ENCODE data around the gene KIF1B. TPM values are rescaled to one million over a fixed set of nuclear protein-coding genes. Genes with fewer than 3 reads are reported as not detected.

The KIF1B gene
- total RNA-seq, 4 donors from 2014 or later: 63.1 to 83.8 (median 71.2) TPM

GRCh38 chr1:10207810-10208209, 2.6 kb upstream of the KIF1B start:
- Histone ChIP-seq H3K4me3 (no peak overlapping the region), H3K27me3 (no peaks in the 10 kb centered on the region), H3K4me1 (peaks cover 0 to 22% (median 8%) of the 10 kb centered on the region in 3 donors), H3K27ac (no peak overlapping the region), H3K36me3 (no peaks in the 10 kb centered on the region), H3K9me3 (no peaks in the 10 kb centered on the region)
- ATAC-seq: no peak
- TF ChIP-seq CTCF (IDR thresholded peaks at IDR 0.05) (no peak), POLR2A (IDR thresholded peaks at IDR 0.05) (no peak), EP300 (IDR thresholded peaks at IDR 0.05) (no peak), POLR2AphosphoS5 (IDR thresholded peaks at IDR 0.05) (no peak)
- WGBS, 2 donors (ENCODE audit: low coverage in 1 of 2): 92 to 94% methylated on average over 3 of the region's 3 CpGs

DNA sequence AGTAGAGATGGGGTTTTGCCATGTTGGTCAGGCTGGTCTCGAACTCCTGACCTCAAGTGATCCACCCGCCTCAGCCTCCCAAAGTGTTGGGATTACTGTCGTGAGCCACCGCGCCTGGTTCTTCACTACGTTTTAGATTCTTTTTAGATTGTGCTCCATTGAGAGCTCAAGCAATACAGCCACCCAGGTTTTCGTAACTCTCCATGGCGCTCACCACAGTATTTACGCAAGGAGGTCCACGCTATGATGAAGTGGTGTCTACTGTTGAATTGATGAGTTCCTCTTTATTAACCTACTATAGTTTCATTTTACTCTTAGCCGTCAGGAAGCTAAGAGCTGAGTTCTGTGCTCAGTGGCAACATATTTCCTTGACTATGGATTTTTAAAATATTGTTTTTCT, 1.8 kb upstream of the KIF1B start:
- H3K9me3 ChIP-seq: no peaks in the 10 kb centered on the region
- TF ChIP-seq POLR2AphosphoS5 (IDR thresholded peaks at IDR 0.05) (no peak), CTCF (IDR thresholded peaks at IDR 0.05) (no peak), EP300 (IDR thresholded peaks at IDR 0.05) (no peak), POLR2A (IDR thresholded peaks at IDR 0.05) (no peak)
- ATAC-seq: no peak
- H3K27me3 ChIP-seq: no peaks in the 10 kb centered on the region
- H3K36me3 ChIP-seq: no peaks in the 10 kb centered on the region
- peak overlapping the region in 3 of 4 donors; percentile 100 for H3K27ac ChIP-seq
- peaks cover 5 to 29% (median 14%) of the 10 kb centered on the region in 3 donors for H3K4me1 ChIP-seq
- WGBS, 2 donors (ENCODE audit: low coverage in 1 of 2): 93% methylated on average over 9 to 11 of the region's 11 CpGs
- no peak overlapping the region for H3K4me3 ChIP-seq

GRCh38 chr1:10209590-10209904, 823 bp upstream of the KIF1B start:
- H3K27me3 ChIP-seq: no peaks in the 10 kb centered on the region
- H3K27ac ChIP-seq: peak overlapping the region; percentile 96 to 100 (median 100)
- TF ChIP-seq POLR2A (IDR thresholded peaks at IDR 0.05) (no peak), EP300 (IDR thresholded peaks at IDR 0.05) (no peak), POLR2AphosphoS5 (IDR thresholded peaks at IDR 0.05) (no peak), CTCF (IDR thresholded peaks at IDR 0.05) (no peak)
- H3K9me3 ChIP-seq: no peaks in the 10 kb centered on the region
- H3K4me3 ChIP-seq: peak overlapping the region; percentile 85 to 99
- no peak for ATAC-seq
- WGBS, 2 donors (ENCODE audit: low coverage in 1 of 2): 2 to 4% methylated on average over 3 to 6 of the region's 8 CpGs
- H3K36me3 ChIP-seq: no peaks in the 10 kb centered on the region
- H3K4me1 ChIP-seq: peaks cover 6 to 39% (median 17%) of the 10 kb centered on the region in 3 donors

- peak overlapping the region; percentile 98 to 100 (median 100) for H3K27ac ChIP-seq
- TF ChIP-seq EP300 (IDR thresholded peaks at IDR 0.05): no peak
- TF ChIP-seq POLR2AphosphoS5 (IDR thresholded peaks at IDR 0.05): peak; percentile 92
- no peak for TF ChIP-seq CTCF (IDR thresholded peaks at IDR 0.05)
- peak; percentile 25 to 28 for TF ChIP-seq POLR2A (IDR thresholded peaks at IDR 0.05)
- H3K27me3 ChIP-seq: no peaks in the 10 kb centered on the region
- H3K4me1 ChIP-seq: peaks cover 6 to 53% (median 18%) of the 10 kb centered on the region in 3 donors
- H3K4me3 ChIP-seq: peak overlapping the region; percentile 85 to 99
- 0% methylated on average over 3 to 7 of the region's 69 CpGs for WGBS, 2 donors (ENCODE audit: low coverage in 1 of 2)
- peak; percentile 72 for ATAC-seq
- H3K9me3 ChIP-seq: no peaks in the 10 kb centered on the region
- H3K36me3 ChIP-seq: no peaks in the 10 kb centered on the region
These were observed 753 bp downstream of the KIF1B start for GRCh38 chr1:10210841-10211804.

All from gastroesophageal sphincter (tissue), 4 donors.